Left lung (tissue), 10 donors: ENCODE data around the gene WHAMM. TPM values are rescaled to one million over a fixed set of nuclear protein-coding genes. Genes with fewer than 3 reads are reported as not detected.
"Not testable (repeated sequence)": the region's sequence is repeated elsewhere in the genome, so short reads cannot be mapped to it uniquely, and the experiment has no call there.

Experiments used
- ATAC-seq: fragments of 200-7000 bp; cut with Tn5 transposase; one replicate; pipeline ENCODE4 v1.9.1; 2020; ENCODE audit warnings: moderate library complexity
- DNase-seq, 4 donors: peaks; one replicate each; pipeline ENCODE4 v3.0.0-alpha.2; 2013 to 2020
- H3K27ac ChIP-seq, 2 donors: fragments of 200-600 bp; sonication (generic) in 1 of 2; one replicate each; pipeline versions ENCODE4 v1.5.0 to v1.8.0; 2020 to 2021
- H3K27me3 ChIP-seq, 2 donors: fragments of 200-600 bp; sonication (generic) in 1 of 2; one replicate each; pipeline versions ENCODE4 v1.5.0 to v1.8.0; 2020 to 2021
- H3K36me3 ChIP-seq, 2 donors: fragments of 200-600 bp; sonication (generic) in 1 of 2; one replicate each; pipeline versions ENCODE4 v1.5.0 to v1.8.0; 2020 to 2021
- H3K4me1 ChIP-seq, 2 donors: fragments of 200-600 bp; one replicate each; pipeline ENCODE4 v1.8.0; 2021
- H3K4me3 ChIP-seq, 2 donors: fragments of 200-600 bp; sonication (generic) in 1 of 2; one replicate each; pipeline versions ENCODE4 v1.5.0 to v1.8.0; 2020 to 2021; ENCODE audit warnings: mild to moderate bottlenecking in 1 of 2
- H3K9me3 ChIP-seq, 2 donors: fragments of 200-600 bp; sonication (generic) in 1 of 2; one replicate each; pipeline versions ENCODE4 v1.5.0 to v1.8.0; 2020 to 2021
- CTCF ChIP-seq, 2 donors: fragments of 200-600 bp; sonication (generic) in 1 of 2; IDR thresholded peaks; one replicate each; pipeline versions ENCODE4 v1.5.0 to v1.8.0; 2021; ENCODE audit warnings: antibody characterized with exemption in 2 of 2
- intact Hi-C, 2 donors: fragments of 100-400 bp; cut with DNase I; formaldehyde crosslinking; loops; one replicate each; pipeline versions ENCODE4 v1.11.2 to v1.14.2; 2022
- polyA plus RNA-seq, 6 donors: library from polyadenylated mRNA; unstranded; fragments of 120-200 nt; gene quantifications; one replicate each; pipeline ENCODE4 v1.2.1, GENCODE V29; 2013; ENCODE audit not compliant: insufficient read length in 6 of 6
- total RNA-seq, 2 donors: library from RNA; stranded (reverse); fragmentation: NEBNext Ultra II Directional; extraction: Animal tissue kit (Norgen Biotek cat#: 25700); gene quantifications; one replicate each; pipeline ENCODE4 v1.2.1, GENCODE V29; 2021
- donor health status: DM: no; HTN: yes; CAD: no.
- donor health status: DM: no; HTN: no; CAD: no.

WHAMM gene
- total and polyA plus RNA-seq, 8 donors: 9.3 to 15.8 (median 13.4) TPM

GRCh38 chr15:82810061-82810889, 847 bp downstream of the WHAMM start:
- peak; percentile 7 for ATAC-seq
- intact Hi-C loops: no loop called here

GRCh38 chr15:82810890-82811426, 1.5 kb downstream of the WHAMM start:
- H3K4me3 ChIP-seq: peak overlapping the region; percentile 86 to 91
- peaks cover 6 to 21% of the 10 kb centered on the region in 2 donors for H3K4me1 ChIP-seq
- H3K36me3 ChIP-seq: peaks cover 0 to 31% of the 10 kb centered on the region in 2 donors
- no peaks in the 10 kb centered on the region for H3K9me3 ChIP-seq
- no peak for TF ChIP-seq CTCF (IDR thresholded peaks at IDR 0.05)
- no peak for ATAC-seq
- DNase-seq: peak in 1 of 4 donors; percentile 10
- intact Hi-C loops: no loop called here
- H3K27ac ChIP-seq: peak overlapping the region; percentile 99 to 100
- no peaks in the 10 kb centered on the region for H3K27me3 ChIP-seq

More at GRCh38 chr15:82810061-82810889, 847 bp downstream of the WHAMM start:
- Histone ChIP-seq H3K36me3 (peaks cover 0 to 24% of the 10 kb centered on the region in 2 donors), H3K4me1 (peaks cover 6 to 21% of the 10 kb centered on the region in 2 donors), H3K4me3 (peak overlapping the region; percentile 86 to 91), H3K27me3 (no peaks in the 10 kb centered on the region), H3K27ac (peak overlapping the region; percentile 99 to 100), H3K9me3 (no peaks in the 10 kb centered on the region)
- no peak for TF ChIP-seq CTCF (IDR thresholded peaks at IDR 0.05)
- DNase-seq: peak; percentile 36 to 88 (median 38)

GRCh38 chr15:82812994-82813393, 3.6 kb downstream of the WHAMM start:
- Histone ChIP-seq H3K27ac (no peak overlapping the region), H3K4me1 (peaks cover 6 to 21% of the 10 kb centered on the region in 2 donors), H3K9me3 (no peaks in the 10 kb centered on the region), H3K36me3 (peaks cover 0 to 51% of the 10 kb centered on the region in 2 donors), H3K4me3 (no peak overlapping the region), H3K27me3 (no peaks in the 10 kb centered on the region)
- DNase-seq: no peak
- ATAC-seq: no peak
- no peak for TF ChIP-seq CTCF (IDR thresholded peaks at IDR 0.05)
- intact Hi-C loops: no loop called here

- Histone ChIP-seq H3K27ac (no peak overlapping the region), H3K36me3 (peaks cover 5 to 100% of the 10 kb centered on the region in 2 donors), H3K4me3 (no peak overlapping the region), H3K9me3 (no peaks in the 10 kb centered on the region), H3K4me1 (no peaks in the 10 kb centered on the region), H3K27me3 (no peaks in the 10 kb centered on the region)
- intact Hi-C loops: no loop called here
- DNase-seq (no peak), ATAC-seq (no peak)
- TF ChIP-seq CTCF (IDR thresholded peaks at IDR 0.05): no peak
Observed at GRCh38 chr15:82820128-82820527, 10.7 kb downstream of the WHAMM start.

- ATAC-seq, H3K9me3 ChIP-seq, H3K4me3 ChIP-seq, H3K4me1 ChIP-seq, DNase-seq, intact Hi-C loops, H3K27me3 ChIP-seq, H3K27ac ChIP-seq: not testable (repeated sequence)
- peaks cover 6 to 100% of the 10 kb centered on the region in 2 donors for H3K36me3 ChIP-seq
Observed at GRCh38 chr15:82821396-82821795, 12.0 kb downstream of the WHAMM start.

- intact Hi-C loops, H3K4me1 ChIP-seq, ATAC-seq, H3K4me3 ChIP-seq, H3K9me3 ChIP-seq, DNase-seq, H3K27ac ChIP-seq, H3K27me3 ChIP-seq: not testable (repeated sequence)
- H3K36me3 ChIP-seq: peaks cover 8 to 100% of the 10 kb centered on the region in 2 donors
Observed at GRCh38 chr15:82821851-82822250, 12.4 kb downstream of the WHAMM start.
